K562 (cell line): Measurements from ENCODE around the gene EGFL7. TPM values are rescaled to one million over a fixed set of nuclear protein-coding genes. Genes with fewer than 3 reads are reported as not detected.

Source experiments
- ARHGAP35 ChIP-seq: fragments of 450-650 bp; IDR thresholded peaks from 2 replicates; pipeline ENCODE4 v1.6.1; 2018; ENCODE audit not compliant: partially characterized antibody
- BACH1 ChIP-seq: fragments of 200-800 bp; sonication (Bioruptor generic); IDR thresholded peaks from 2 replicates; pipeline ENCODE4 v1.6.1; 2016; ENCODE audit warnings: missing genetic modification characterization, missing compliant biosample characterization
- BRF2 ChIP-seq: IDR thresholded peaks from 3 replicates; pipeline ENCODE4 v1.6.1; 2011; ENCODE audit warnings: borderline replicate concordance, mild to moderate bottlenecking; ENCODE audit not compliant: insufficient read length, insufficient read depth
- CREB1 ChIP-seq, 2 experiments: sonication (generic) in 1 of 2; formaldehyde crosslinking in 1 of 2; IDR thresholded peaks; 2 replicates each; pipeline versions ENCODE4 v1.6.1 to v1.8.0; 2012 to 2022; ENCODE audit warnings: inconsistent platforms in 1 of 2, mild to moderate bottlenecking in 1 of 2, missing genetic modification reagents in 1 of 2, moderate library complexity in 1 of 2
- E2F3 ChIP-seq: fragments of 250-450 bp; sonication (Bioruptor Pico); IDR thresholded peaks from 2 replicates; pipeline ENCODE4 v1.4.0; 2020; ENCODE audit warnings: mild to moderate bottlenecking
- FOXP1 ChIP-seq: sonication (generic); formaldehyde crosslinking; IDR thresholded peaks from 2 replicates; pipeline ENCODE4 v1.8.0; 2022; ENCODE audit warnings: mild to moderate bottlenecking, missing genetic modification reagents
- HES1 ChIP-seq: fragments of 450-650 bp; IDR thresholded peaks from 2 replicates; pipeline ENCODE4 v1.6.1; 2016; ENCODE audit warnings: low read depth, mild to moderate bottlenecking, moderate library complexity
- JUNB ChIP-seq: fragments of 450-650 bp; formaldehyde crosslinking; conservative IDR thresholded peaks from 2 replicates; pipeline ENCODE4 v1.4.0; 2020; ENCODE audit warnings: mild to moderate bottlenecking
- KDM4B ChIP-seq, 2 experiments: fragments of 450-650 bp in 1 of 2; sonication (generic) in 1 of 2; IDR thresholded peaks; 2 replicates each; pipeline ENCODE4 v1.6.1; 2016 to 2017; ENCODE audit warnings: borderline replicate concordance in 2 of 2, antibody characterized with exemption in 1 of 2, low read depth in 1 of 2, mild to moderate bottlenecking in 1 of 2
- KLF16 ChIP-seq: IDR thresholded peaks from 2 replicates; pipeline ENCODE4 v1.6.1; 2016; ENCODE audit warnings: antibody characterized with exemption
- LEF1 ChIP-seq: fragments of 450-650 bp; IDR thresholded peaks from 2 replicates; pipeline ENCODE4 v1.6.1; 2016; ENCODE audit warnings: mild to moderate bottlenecking
- NFYB ChIP-seq: IDR thresholded peaks from 2 replicates; pipeline ENCODE4 v1.6.1; 2011; ENCODE audit warnings: mild to moderate bottlenecking, moderate library complexity; ENCODE audit not compliant: insufficient read length; ENCODE audit errors: extremely low read depth
- NR0B1 ChIP-seq: fragments of 450-650 bp; IDR thresholded peaks from one replicate; pipeline ENCODE4 v1.6.1; 2018; ENCODE audit warnings: mild to moderate bottlenecking, moderate library complexity; ENCODE audit not compliant: partially characterized antibody
- NRF1 ChIP-seq, 2 experiments: fragments of 450-650 bp; IDR thresholded peaks in 1 of 2; conservative IDR thresholded peaks in 1 of 2; 2 replicates each; pipeline ENCODE4 v1.6.1; 2014; ENCODE audit warnings: mild to moderate bottlenecking in 2 of 2
- PHF8 ChIP-seq: fragments of 200-600 bp; sonication (generic); IDR thresholded peaks from 2 replicates; pipeline ENCODE4 v1.6.1; 2012; ENCODE audit warnings: mixed run types, mild to moderate bottlenecking, inconsistent platforms, low read length, moderate library complexity, borderline replicate concordance
- SMARCA5 ChIP-seq: fragments of 450-650 bp; IDR thresholded peaks from 2 replicates; pipeline ENCODE4 v1.6.1; 2016
- SRSF1 ChIP-seq: fragments of 200-400 bp; formaldehyde crosslinking; IDR thresholded peaks from 2 replicates; pipeline ENCODE4 v1.6.1; 2017; ENCODE audit warnings: mild to moderate bottlenecking, low read depth, low read length, moderate library complexity
- TAF7 ChIP-seq: fragments of 450-650 bp; IDR thresholded peaks from 2 replicates; pipeline ENCODE4 v1.6.1; 2016; ENCODE audit warnings: missing genetic modification characterization, missing compliant biosample characterization
- TEAD4 ChIP-seq, 2 experiments: sonication (generic) in 1 of 2; formaldehyde crosslinking in 1 of 2; IDR thresholded peaks; 2 replicates each; pipeline versions ENCODE4 v1.6.1 to v1.8.0; 2012 to 2022; ENCODE audit warnings: borderline replicate concordance in 1 of 2, inconsistent platforms in 1 of 2, low read length in 1 of 2, mild to moderate bottlenecking in 1 of 2, missing genetic modification reagents in 1 of 2
- TFE3 ChIP-seq: fragments of 450-650 bp; formaldehyde crosslinking; IDR thresholded peaks from 2 replicates; pipeline ENCODE4 v1.4.0; 2020; ENCODE audit warnings: mild to moderate bottlenecking, mixed read lengths
- ZFP1 ChIP-seq: fragments of 450-650 bp; formaldehyde crosslinking; IDR thresholded peaks from 2 replicates; pipeline ENCODE4 v1.4.0; 2020; ENCODE audit warnings: mild to moderate bottlenecking, mixed read lengths
- ZNF274 ChIP-seq: IDR thresholded peaks from 2 replicates; pipeline ENCODE4 v1.6.1; 2011; ENCODE audit warnings: low read depth, mild to moderate bottlenecking, low read length, moderate library complexity, borderline replicate concordance
- ZNF316 ChIP-seq: fragments of 450-650 bp; IDR thresholded peaks from 2 replicates; pipeline ENCODE4 v1.6.1; 2016
- polyA plus RNA-seq, 8 experiments: library from polyadenylated mRNA; depleted of rRNA in 4 of 8; stranded (reverse) in 5 of 8; unstranded in 3 of 8; fragments of >200 nt; fragmentation: Nextera tagmentation in 2 of 8; fragmentation: Illumina TruSeq in 1 of 8; extraction: Ambion mirVana in 2 of 8; extraction: Trizol in 1 of 8; gene quantifications; 2 replicates each; pipeline versions ENCODE4 v1.2.1 to v1.2.3, GENCODE V29; 2011 to 2014; ENCODE audit warnings: inconsistent platforms in 1 of 8, missing spikeins in 1 of 8
- total RNA-seq, 7 experiments: library from RNA; depleted of rRNA in 6 of 7; stranded (reverse); fragments of >200 nt in 6 of 7; fragmentation: Illumina TruSeq in 2 of 7; extraction: Trizol in 2 of 7; gene quantifications; 2 replicates each; pipeline versions ENCODE4 v1.2.1 to v1.2.3, GENCODE V29; 2011 to 2021; ENCODE audit warnings: low replicate concordance in 1 of 7

EGFL7 gene
- total and polyA plus RNA-seq, 9 of the 15 experiments (the other 6 are each of a cell fraction or from before 2014, with no cell fraction given): 1.5 to 286 (median 55.5) TPM

- no peak for TF ChIP-seq NR0B1
- TF ChIP-seq JUNB (CRISPR knock-in tag): no peak
- TF ChIP-seq TFE3: no peak
- no peak for TF ChIP-seq BRF2
- TF ChIP-seq NRF1 (conservative IDR thresholded peaks at IDR 0.05 in 1 of 2, IDR thresholded peaks at IDR 0.05 in 1 of 2): peak; percentile 67 to 71
- TF ChIP-seq CREB1 (IDR thresholded peaks at IDR 0.05): no peak
- peak; percentile 28; the same call in 1 of the 2 replicates for TF ChIP-seq CREB1 (CRISPR knock-in tag; IDR thresholded peaks at IDR 0.05)
- peak; percentile 46; the same call in 1 of the 2 replicates for TF ChIP-seq PHF8
- peak; percentile 54 for TF ChIP-seq TEAD4 (IDR thresholded peaks at IDR 0.05; ENCODE audit: low read length)
- no peak for TF ChIP-seq TEAD4 (CRISPR knock-in tag; IDR thresholded peaks at IDR 0.05; ENCODE audit: borderline replicate concordance)
- TF ChIP-seq FOXP1 (CRISPR knock-in tag): no peak; the same call in 1 of the 2 replicates
- TF ChIP-seq KDM4B (IDR thresholded peaks at IDR 0.05; ENCODE audit: borderline replicate concordance in 2 of 2, low read depth in 1 of 2): peak in 1 of 2 experiments; percentile 61; a peak in 1 of 4 replicates
- no peak for TF ChIP-seq HES1
- 0 out of 2 replicates have a peak, but pooled peaks have one; percentile 6 for TF ChIP-seq TAF7 (tag)
- no peak for TF ChIP-seq SMARCA5
- no peak for TF ChIP-seq LEF1
- TF ChIP-seq ZFP1 (CRISPR knock-in tag): no peak
- TF ChIP-seq ARHGAP35: no peak
- no peak for TF ChIP-seq ZNF274
- no peak for TF ChIP-seq NFYB
- no peak for TF ChIP-seq BACH1 (tag)
- no peak for TF ChIP-seq SRSF1
- TF ChIP-seq E2F3 (CRISPR knock-in tag): no peak; the same call in 1 of the 2 replicates
- peak; percentile 9; the same call in 1 of the 2 replicates for TF ChIP-seq KLF16
- TF ChIP-seq ZNF316: no peak
Observed at GRCh38 chr9:136645903-136646754, 16.6 kb upstream of the EGFL7 start (continued).
